WI38 (cell line): Measurements from ENCODE around the gene ABHD16A.

Source experiments
- H3K4me3 ChIP-seq: 2 replicates; pipeline ENCODE4 v1.5.1; 2011; ENCODE audit warnings: low read depth, mild to moderate bottlenecking, control low read depth, low read length
- TF ChIP-seq, protein P1 (sequence below): IDR thresholded peaks from 2 replicates; pipeline ENCODE4 v1.5.1; 2012; ENCODE audit warnings: low read depth, mild to moderate bottlenecking, control low read depth, low read length

ABHD16A gene

DNA sequence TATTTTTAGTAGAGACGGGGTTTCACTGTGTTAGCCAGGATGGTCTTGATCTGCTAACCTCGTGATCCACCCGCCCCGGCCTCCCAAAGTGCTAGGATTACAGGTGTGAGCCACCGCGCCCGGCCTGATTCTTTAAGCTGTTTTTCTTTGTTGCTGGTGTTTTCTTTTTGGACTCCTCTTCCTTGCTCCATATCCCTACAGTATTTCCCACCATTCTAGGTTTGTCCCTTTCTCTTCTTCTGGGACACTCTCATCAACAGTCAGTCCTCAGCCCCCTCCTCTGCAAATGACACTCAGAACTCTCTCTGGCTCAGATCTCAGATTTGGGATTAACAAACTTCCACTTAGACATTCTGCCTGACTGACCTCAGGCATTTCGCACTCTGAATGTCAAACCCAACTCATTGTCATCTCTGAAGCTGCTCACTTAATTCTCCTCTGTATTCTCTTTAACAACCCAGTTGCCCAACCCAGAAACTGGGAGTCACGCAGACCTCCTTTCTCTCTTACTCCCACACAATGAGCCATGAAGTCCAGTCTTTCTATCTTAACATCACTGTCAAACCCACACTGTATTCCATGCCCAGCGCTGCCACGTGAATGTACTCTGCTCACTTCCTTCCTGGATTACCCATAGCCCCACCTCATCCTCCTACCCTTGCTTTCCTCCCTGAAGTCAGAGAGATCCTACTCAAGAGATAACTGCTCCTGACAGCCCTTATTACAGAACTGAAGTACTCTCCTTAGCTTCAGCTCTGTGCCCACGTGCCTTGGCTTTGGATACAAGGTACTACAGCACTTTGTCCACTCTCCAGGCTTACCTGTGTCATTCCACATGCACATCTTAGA is 22.6 kb upstream of the ABHD16A start:
- TF ChIP-seq, protein P1, sequence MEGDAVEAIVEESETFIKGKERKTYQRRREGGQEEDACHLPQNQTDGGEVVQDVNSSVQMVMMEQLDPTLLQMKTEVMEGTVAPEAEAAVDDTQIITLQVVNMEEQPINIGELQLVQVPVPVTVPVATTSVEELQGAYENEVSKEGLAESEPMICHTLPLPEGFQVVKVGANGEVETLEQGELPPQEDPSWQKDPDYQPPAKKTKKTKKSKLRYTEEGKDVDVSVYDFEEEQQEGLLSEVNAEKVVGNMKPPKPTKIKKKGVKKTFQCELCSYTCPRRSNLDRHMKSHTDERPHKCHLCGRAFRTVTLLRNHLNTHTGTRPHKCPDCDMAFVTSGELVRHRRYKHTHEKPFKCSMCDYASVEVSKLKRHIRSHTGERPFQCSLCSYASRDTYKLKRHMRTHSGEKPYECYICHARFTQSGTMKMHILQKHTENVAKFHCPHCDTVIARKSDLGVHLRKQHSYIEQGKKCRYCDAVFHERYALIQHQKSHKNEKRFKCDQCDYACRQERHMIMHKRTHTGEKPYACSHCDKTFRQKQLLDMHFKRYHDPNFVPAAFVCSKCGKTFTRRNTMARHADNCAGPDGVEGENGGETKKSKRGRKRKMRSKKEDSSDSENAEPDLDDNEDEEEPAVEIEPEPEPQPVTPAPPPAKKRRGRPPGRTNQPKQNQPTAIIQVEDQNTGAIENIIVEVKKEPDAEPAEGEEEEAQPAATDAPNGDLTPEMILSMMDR, result no peak
- no peak overlapping the region for H3K4me3 ChIP-seq

DNA sequence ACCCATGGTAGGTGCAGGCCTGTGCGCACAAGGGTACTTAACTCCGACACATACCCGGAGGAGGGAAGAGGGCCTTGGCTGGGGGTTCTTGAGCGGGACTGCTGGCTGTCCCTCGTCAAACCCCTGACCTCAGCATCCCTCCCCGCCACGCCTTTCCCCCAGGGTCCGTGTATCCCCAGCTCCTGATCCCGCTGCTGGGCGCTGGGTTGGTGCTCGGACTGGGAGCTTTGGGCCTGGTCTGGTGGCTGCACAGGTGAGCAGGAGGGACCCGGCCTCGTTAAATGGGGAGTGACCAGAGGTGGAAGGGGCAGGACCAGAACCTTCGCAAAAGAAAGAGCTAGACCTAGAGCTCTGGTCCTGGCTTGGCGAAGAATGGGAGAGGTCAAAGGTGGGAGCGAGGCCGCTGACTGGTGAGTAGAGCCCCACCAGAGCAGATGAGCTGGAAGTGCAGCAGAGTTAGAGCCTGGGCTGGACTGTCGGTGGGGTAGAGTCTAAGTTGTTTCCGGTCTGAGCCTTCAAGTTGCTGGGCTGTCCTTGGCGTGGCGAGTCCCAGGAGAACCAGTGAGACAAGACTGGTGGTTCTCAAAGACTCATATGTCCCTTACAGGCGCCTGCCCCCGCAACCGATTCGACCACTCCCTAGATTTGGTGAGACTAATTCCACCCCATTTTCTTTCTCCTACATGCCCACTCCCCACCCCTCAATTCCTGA is 21.0 kb upstream of the ABHD16A start:
- TF ChIP-seq, protein P1, result no peak

DNA sequence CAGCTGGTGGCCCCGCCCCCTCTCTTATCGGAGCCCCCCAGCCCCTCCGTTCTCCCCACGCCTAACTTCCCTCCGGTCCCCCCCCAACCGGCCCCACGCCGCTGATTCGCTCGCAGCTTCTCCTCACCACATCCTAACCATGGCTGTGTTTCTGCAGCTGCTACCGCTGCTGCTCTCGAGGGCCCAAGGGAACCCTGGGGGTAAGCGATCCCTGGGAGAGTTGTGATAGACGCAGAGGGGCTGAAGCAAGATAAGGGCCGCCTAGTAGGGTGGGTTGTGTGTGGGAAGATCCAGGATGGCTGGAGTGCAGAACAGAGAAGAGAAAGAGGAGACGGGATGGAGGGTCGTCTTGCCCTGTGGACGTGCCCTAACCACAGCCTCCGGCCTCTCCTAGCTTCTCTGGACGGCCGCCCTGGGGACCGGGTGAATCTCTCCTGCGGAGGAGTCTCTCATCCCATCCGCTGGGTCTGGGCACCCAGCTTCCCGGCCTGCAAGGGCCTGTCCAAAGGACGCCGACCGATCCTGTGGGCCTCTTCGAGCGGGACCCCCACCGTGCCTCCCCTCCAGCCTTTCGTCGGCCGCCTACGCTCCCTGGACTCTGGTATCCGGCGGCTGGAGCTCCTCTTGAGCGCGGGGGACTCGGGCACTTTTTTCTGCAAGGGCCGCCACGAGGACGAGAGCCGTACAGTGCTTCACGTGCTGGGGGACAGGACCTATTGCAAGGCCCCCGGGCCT is 20.3 kb upstream of the ABHD16A start, which contains the start of gene MPIG6B:
Gene MPIG6B, plus strand, starts transcription at position 129 of the 735 bp plus-strand sequence. Its CDS starts 11 bp downstream, at position 140.
- TF ChIP-seq, protein P1, result no peak
- H3K4me3 ChIP-seq, result no peak within 1 kb of the TSS

More for the DNA sequence above, 21.0 kb upstream of the ABHD16A start:
- no peak overlapping the region for H3K4me3 ChIP-seq

DNA sequence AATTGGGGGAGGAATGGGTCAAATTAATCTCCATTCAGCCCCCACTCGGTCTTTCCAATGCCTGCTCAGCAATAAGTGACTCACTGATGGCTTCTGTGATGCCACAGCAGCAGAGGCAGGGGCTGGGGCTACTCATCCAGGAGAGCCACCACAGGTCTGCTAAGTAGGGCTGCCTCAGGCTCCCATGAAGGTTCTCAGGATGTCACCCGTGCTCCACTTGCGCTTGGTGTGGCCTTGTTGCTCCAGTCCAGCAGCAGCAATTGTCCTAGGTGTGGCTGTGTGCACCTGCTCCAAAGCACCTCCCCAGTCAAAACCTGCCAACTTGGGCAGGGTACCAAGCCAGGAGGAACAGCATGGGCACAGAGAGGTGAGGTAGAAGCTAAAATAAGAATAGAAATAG is 19.0 kb upstream of the ABHD16A start:
- TF ChIP-seq, protein P1, result no peak
- no peak overlapping the region for H3K4me3 ChIP-seq

DNA sequence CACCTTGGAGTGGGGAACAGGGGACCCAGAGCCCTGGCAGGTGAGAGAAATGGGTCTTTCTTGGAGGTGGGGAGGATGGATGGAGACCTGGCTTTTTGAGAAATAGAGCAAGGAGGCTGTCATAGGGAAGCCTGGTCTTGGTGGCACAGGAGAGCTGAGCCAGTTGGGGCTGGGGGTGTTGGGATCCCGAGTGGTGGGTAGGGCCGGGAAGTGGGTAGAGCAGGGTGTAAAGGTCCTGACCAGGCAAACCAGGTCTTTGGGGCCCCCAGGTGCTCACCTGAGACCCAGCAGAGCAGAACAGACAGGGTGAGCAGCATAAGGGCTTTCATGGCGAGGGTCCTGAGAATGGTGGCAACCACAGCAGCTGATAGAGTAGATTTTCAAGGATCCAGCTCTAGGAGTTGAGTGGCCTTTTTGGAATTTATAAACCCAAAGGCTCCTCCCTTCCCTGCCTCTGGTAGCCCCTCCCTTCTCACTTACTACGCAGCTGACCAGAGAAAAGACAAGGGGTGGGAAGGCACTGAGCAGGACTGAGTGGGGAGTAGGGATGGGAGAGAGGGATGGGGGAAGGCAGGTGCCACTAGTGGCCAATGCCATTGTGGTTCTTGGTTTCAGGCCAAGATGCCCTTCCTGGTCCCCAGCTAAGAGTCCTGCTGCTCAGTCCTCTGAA is 18.4 kb upstream of the ABHD16A start, which contains the start of gene LY6G6C:
Gene LY6G6C, minus strand, starts transcription at position 396 of the 670 bp plus-strand sequence. Its CDS starts 67 bp downstream, at position 329.
- no peak within 1 kb of the TSS for H3K4me3 ChIP-seq
- TF ChIP-seq, protein P1, result no peak

DNA sequence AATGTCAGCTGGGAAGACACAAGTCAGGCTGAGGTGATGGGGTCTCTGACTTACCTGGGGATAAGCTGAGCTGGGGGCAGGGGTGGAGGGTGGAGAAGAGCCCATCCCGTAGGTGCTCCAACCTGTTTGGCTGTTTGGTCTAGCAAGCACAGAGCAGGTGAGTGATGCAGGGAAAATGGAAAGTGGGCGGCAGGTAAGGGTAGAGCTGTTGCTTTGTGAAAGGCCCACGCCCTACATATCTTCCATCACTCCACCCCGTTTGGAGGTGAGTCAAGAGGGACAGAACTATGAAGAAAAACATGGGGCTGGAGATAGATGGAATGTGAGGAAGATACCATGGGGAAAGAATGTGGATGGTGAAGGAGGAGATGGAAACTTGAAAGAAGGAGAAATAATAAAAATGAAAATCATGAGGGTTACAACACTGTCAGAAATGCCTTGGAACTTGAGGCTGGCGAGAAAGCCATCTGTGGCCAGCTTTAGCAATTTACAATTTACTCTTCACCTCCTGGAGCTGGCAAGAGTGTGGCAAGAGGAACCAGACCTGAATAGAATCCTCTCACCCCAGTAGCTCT is 17.2 kb upstream of the ABHD16A start:
- H3K4me3 ChIP-seq, result no peak overlapping the region
- TF ChIP-seq, protein P1, result no peak
